IMR-90 (cell line): ENCODE data around the gene CEP128. TPM values are rescaled to one million over a fixed set of nuclear protein-coding genes. Genes with fewer than 3 reads are reported as not detected.

Experiments used
- ATAC-seq: fragments of 200-7000 bp; cut with Tn5 transposase; 2 replicates; pipeline ENCODE4 v1.9.1; 2020; ENCODE audit warnings: low read depth, mild to moderate bottlenecking, moderate library complexity
- BruUV-seq: library from RNA; stranded (reverse); fragments of 400-500 nt; replicated peaks from 2 replicates; lab custom pipeline; 2021; lab: Mats Ljungman, UMichigan
- CTCF ChIA-PET: fragments of 300-600 bp; formaldehyde crosslinking; extraction: SDS; loops from one replicate; lab custom pipeline; 2021; ENCODE audit warnings: antibody characterized with exemption; lab: Yijun Ruan, JAX
- POLR2A ChIA-PET: fragments of 300-600 bp; sonication (Branson Sonifier 250); formaldehyde crosslinking; loops from one replicate; lab custom pipeline; 2022; ENCODE audit warnings: antibody characterized with exemption; ENCODE audit not compliant: unreplicated experiment; lab: Charles Lee
- DNase-seq: peaks from one replicate; pipeline ENCODE4 v3.0.0; 2013
- H2AFZ ChIP-seq: replicated peaks from 2 replicates; pipeline ENCODE3; 2013; ENCODE audit warnings: low read length, mild to moderate bottlenecking; ENCODE audit not compliant: poor library complexity
- H2AK5ac ChIP-seq: 2 replicates; pipeline ENCODE4 v1.6.1; 2013; ENCODE audit warnings: low read depth, low read length, inconsistent platforms
- H2AK9ac ChIP-seq: replicated peaks from 2 replicates; pipeline ENCODE3; 2013; ENCODE audit warnings: mild to moderate bottlenecking, low read depth, low read length, moderate library complexity; ENCODE audit not compliant: poor library complexity
- H2BK120ac ChIP-seq: 2 replicates; pipeline ENCODE4 v1.6.1; 2013; ENCODE audit warnings: low read depth, low read length, inconsistent platforms
- H2BK15ac ChIP-seq: 3 replicates; pipeline ENCODE4 v1.6.1; 2013; ENCODE audit warnings: low read depth, low read length, inconsistent platforms
- H2BK20ac ChIP-seq: 2 replicates; pipeline ENCODE4 v1.6.1; 2013; ENCODE audit warnings: low read depth, mild to moderate bottlenecking, inconsistent platforms, low read length, moderate library complexity
- H2BK5ac ChIP-seq: 2 replicates; pipeline ENCODE4 v1.6.1; 2013; ENCODE audit warnings: mild to moderate bottlenecking, low read depth, low read length, inconsistent platforms; ENCODE audit not compliant: poor library complexity, severe bottlenecking
- H3K14ac ChIP-seq: replicated peaks from 2 replicates; pipeline ENCODE4 v1.6.1; 2013; ENCODE audit warnings: low read depth, low read length, inconsistent platforms
- H3K18ac ChIP-seq: 2 replicates; pipeline ENCODE4 v1.6.1; 2013; ENCODE audit warnings: low read depth, low read length, control low read depth
- H3K23ac ChIP-seq: 2 replicates; pipeline ENCODE4 v1.6.1; 2013; ENCODE audit warnings: low read depth, low read length, inconsistent platforms
- H3K27ac ChIP-seq: 2 replicates; pipeline ENCODE4 v1.5.1; 2013; ENCODE audit warnings: mild to moderate bottlenecking, control low read depth, low read length; ENCODE audit not compliant: insufficient read depth
- H3K27me3 ChIP-seq: 2 replicates; pipeline ENCODE4 v1.6.1; 2013; ENCODE audit warnings: low read length; ENCODE audit not compliant: control insufficient read depth, insufficient read depth
- H3K36me3 ChIP-seq: 2 replicates; pipeline ENCODE4 v1.6.1; 2013; ENCODE audit warnings: low read length, mixed read lengths; ENCODE audit not compliant: control insufficient read depth, insufficient read depth
- H3K4ac ChIP-seq: 2 replicates; pipeline ENCODE4 v1.6.1; 2013; ENCODE audit warnings: low read depth, low read length, inconsistent platforms
- H3K4me1 ChIP-seq: 2 replicates; pipeline ENCODE4 v1.6.1; 2013; ENCODE audit warnings: low read length, mixed read lengths; ENCODE audit not compliant: control insufficient read depth, insufficient read depth
- H3K4me2 ChIP-seq: 2 replicates; pipeline ENCODE4 v1.6.1; 2013; ENCODE audit warnings: low read depth, mild to moderate bottlenecking, control low read depth, low read length, moderate library complexity
- H3K4me3 ChIP-seq: 2 replicates; pipeline ENCODE4 v1.5.1; 2013; ENCODE audit warnings: low read depth, mild to moderate bottlenecking, control low read depth, low read length, moderate library complexity; ENCODE audit not compliant: insufficient read depth
- H3K56ac ChIP-seq: 2 replicates; pipeline ENCODE4 v1.6.1; 2013; ENCODE audit warnings: low read length, inconsistent platforms; ENCODE audit not compliant: insufficient read depth; ENCODE audit errors: extremely low read depth
- H3K79me1 ChIP-seq, 2 experiments: 2 replicates each; pipeline ENCODE4 v1.6.1; 2013; ENCODE audit warnings: low read length in 2 of 2, inconsistent platforms in 1 of 2, low read depth in 1 of 2
- H3K9ac ChIP-seq: 2 replicates; pipeline ENCODE4 v1.6.1; 2013; ENCODE audit warnings: low read depth, low read length, control low read depth
- H3K9me1 ChIP-seq: 2 replicates; pipeline ENCODE4 v1.6.1; 2013; ENCODE audit warnings: low read length, inconsistent platforms; ENCODE audit not compliant: insufficient read depth
- H3K9me3 ChIP-seq: 2 replicates; pipeline ENCODE4 v1.6.1; 2013; ENCODE audit warnings: low read length; ENCODE audit not compliant: control insufficient read depth, insufficient read depth
- H4K20me1 ChIP-seq: 2 replicates; pipeline ENCODE4 v1.6.1; 2013; ENCODE audit warnings: low read length, inconsistent platforms; ENCODE audit not compliant: insufficient read depth
- H4K5ac ChIP-seq: 2 replicates; pipeline ENCODE4 v1.6.1; 2013; ENCODE audit warnings: mild to moderate bottlenecking, low read depth, low read length, control low read depth
- H4K8ac ChIP-seq, 2 experiments: 2 replicates each; pipeline ENCODE4 v1.6.1; 2013; ENCODE audit warnings: low read depth in 2 of 2, low read length in 2 of 2, control low read depth in 1 of 2, inconsistent platforms in 1 of 2
- H4K91ac ChIP-seq: 2 replicates; pipeline ENCODE4 v1.6.1; 2013; ENCODE audit warnings: low read depth, low read length, inconsistent platforms; ENCODE audit not compliant: insufficient read depth
- BHLHE40 ChIP-seq: fragments of 150-350 bp; IDR thresholded peaks from 2 replicates; pipeline ENCODE4 v1.6.1; 2016; ENCODE audit warnings: mild to moderate bottlenecking, low read depth, low read length
- CEBPB ChIP-seq: IDR thresholded peaks from 2 replicates; pipeline ENCODE4 v1.6.1; 2012; ENCODE audit warnings: low read depth, low read length, improper control_type of control experiment
- CHD1 ChIP-seq: IDR thresholded peaks from 2 replicates; pipeline ENCODE4 v1.6.1; 2012; ENCODE audit warnings: low read depth, low read length, improper control_type of control experiment
- CTCF ChIP-seq: conservative IDR thresholded peaks from 2 replicates; pipeline ENCODE4 v1.5.1; 2012; ENCODE audit warnings: mild to moderate bottlenecking, low read depth, low read length, improper control_type of control experiment
- ELK1 ChIP-seq: fragments of 150-350 bp; IDR thresholded peaks from 2 replicates; pipeline ENCODE4 v1.6.1; 2016; ENCODE audit warnings: low read depth, mild to moderate bottlenecking, low read length, moderate library complexity, borderline replicate concordance
- FOS ChIP-seq: fragments of 150-350 bp; IDR thresholded peaks from 2 replicates; pipeline ENCODE4 v1.6.1; 2016; ENCODE audit warnings: low read depth, low read length
- MAFK ChIP-seq: IDR thresholded peaks from 2 replicates; pipeline ENCODE4 v1.6.1; 2012; ENCODE audit warnings: low read depth, low read length, improper control_type of control experiment
- MXI1 ChIP-seq: IDR thresholded peaks from 2 replicates; pipeline ENCODE4 v1.6.1; 2012; ENCODE audit warnings: low read depth, mild to moderate bottlenecking, low read length, moderate library complexity, borderline replicate concordance
- NFE2L2 ChIP-seq: fragments of 150-350 bp; IDR thresholded peaks from 2 replicates; pipeline ENCODE4 v1.6.1; 2016; ENCODE audit warnings: low read depth, mild to moderate bottlenecking, low read length
- POLR2A ChIP-seq: IDR thresholded peaks from 2 replicates; pipeline ENCODE4 v1.6.1; 2012; ENCODE audit warnings: mild to moderate bottlenecking, low read depth, low read length
- RAD21 ChIP-seq: IDR thresholded peaks from 2 replicates; pipeline ENCODE4 v1.6.1; 2012; ENCODE audit warnings: low read length, improper control_type of control experiment
- RCOR1 ChIP-seq: IDR thresholded peaks from 2 replicates; pipeline ENCODE4 v1.6.1; 2012; ENCODE audit warnings: mild to moderate bottlenecking, low read length, improper control_type of control experiment; ENCODE audit not compliant: insufficient replicate concordance
- RFX5 ChIP-seq: IDR thresholded peaks from 2 replicates; pipeline ENCODE4 v1.8.0; 2012; ENCODE audit warnings: low read depth, mild to moderate bottlenecking, low read length, moderate library complexity
- SMC3 ChIP-seq: fragments of 150-350 bp; IDR thresholded peaks from 2 replicates; pipeline ENCODE4 v1.6.1; 2016; ENCODE audit warnings: low read depth, mild to moderate bottlenecking, antibody characterized with exemption, low read length, moderate library complexity
- WGBS, 2 experiments: methylation state at CpG; one replicate each; pipeline versions ENCODE4 v1.1.5 to v1.1.7; 2013; ENCODE audit warnings: missing lambda C conversion rate in 2 of 2; ENCODE audit not compliant: insufficient read length in 1 of 2; ENCODE audit errors: extremely low coverage in 2 of 2; 5-methylcytosine and 5-hydroxymethylcytosine counted together
- dilution Hi-C: fragments of 300-500 bp; cut with HindIII; formaldehyde crosslinking; loops from one replicate; pipeline ENCODE4 v1.14.3; 2018; ENCODE audit warnings: low sequenced_read_pairs; ENCODE audit not compliant: unreplicated experiment
- in situ Hi-C: fragments of 300-500 bp; cut with MboI; formaldehyde crosslinking; loops from 3 replicates; pipeline ENCODE4 v1.14.3; 2019; ENCODE audit warnings: low sequenced_read_pairs, inconsistent platforms, mixed read lengths
- intact Hi-C: fragments of 100-400 bp; cut with micrococcal nuclease; formaldehyde crosslinking; loops from 2 replicates; pipeline ENCODE4 v1.10.0; 2022
- polyA plus RNA-seq, 3 experiments: library from polyadenylated mRNA; depleted of rRNA; stranded (reverse); fragments of >200 nt; gene quantifications; 2 replicates each; pipeline ENCODE4 v1.2.3, GENCODE V29; 2012; ENCODE audit warnings: low replicate concordance in 1 of 3
- total RNA-seq: library from RNA; depleted of rRNA; stranded (reverse); fragments of >200 nt; gene quantifications from 2 replicates; pipeline ENCODE4 v1.2.3, GENCODE V29; 2012
- TF ChIP-seq, protein P1 (sequence below): fragments of 150-350 bp; IDR thresholded peaks from 2 replicates; pipeline ENCODE4 v1.6.1; 2017; ENCODE audit warnings: mild to moderate bottlenecking, antibody characterized with exemption, low read length, low read depth

The CEP128 gene
- total and polyA plus RNA-seq, 2 of the 4 experiments (the other 2 are of a cell fraction), result 1.9 to 5.7 TPM

- H3K14ac ChIP-seq, result no peak overlapping the region
- H3K4me1 ChIP-seq, result peaks cover 2% of the 10 kb centered on the region; the same call in 1 of the 2 replicates
- H3K4me2 ChIP-seq, result no peak overlapping the region
- no peak overlapping the region for H4K5ac ChIP-seq
- H2BK5ac ChIP-seq, result no peak overlapping the region
- no TSS peak for BruUV-seq
- ChIA-PET CTCF (interaction anchor here (1.0 to 2.0 kb wide), 3 partner anchors 9 to 19 kb away, joined by 3 to 5 read pairs (median 4); partner anchors contain the start of gene TSHR), POLR2A (no interaction called here)
- H3K23ac ChIP-seq, result no peak overlapping the region
- H3K79me1 ChIP-seq, result no peaks in the 10 kb centered on the region
- H3K56ac ChIP-seq, result no peak overlapping the region
- DNase-seq, result no peak
- no peaks in the 10 kb centered on the region for H4K20me1 ChIP-seq
- H3K9me3 ChIP-seq, result no peaks in the 10 kb centered on the region
- H2BK15ac ChIP-seq, result no peak overlapping the region
- H3K4ac ChIP-seq, result no peak overlapping the region
- H2BK120ac ChIP-seq, result no peak overlapping the region
- no peak overlapping the region for H2AK9ac ChIP-seq
- H3K9me1 ChIP-seq, result no peaks in the 10 kb centered on the region
- in situ Hi-C loops, result no loop called here
- H3K9ac ChIP-seq, result no peak overlapping the region
- no peak overlapping the region for H4K91ac ChIP-seq
- H3K27ac ChIP-seq, result no peak overlapping the region
- H2AK5ac ChIP-seq, result no peak overlapping the region
- ATAC-seq, result no peak; the same call in 1 of the 2 replicates
- H3K4me3 ChIP-seq, result no peak overlapping the region
- no peak overlapping the region for H4K8ac ChIP-seq
- H3K27me3 ChIP-seq, result peaks cover 16% of the 10 kb centered on the region
- intact Hi-C loops, result no loop called here
- no peak overlapping the region for H2AFZ ChIP-seq
- H3K18ac ChIP-seq, result no peak overlapping the region
- H3K36me3 ChIP-seq, result no peaks in the 10 kb centered on the region
- dilution Hi-C loops, result no loop called here
- H2BK20ac ChIP-seq, result no peak overlapping the region
- WGBS, 2 experiments, result 80% methylated on average over 1 of the region's 5 CpGs; no CpG with 5 or more reads in 1 of the 2 experiments
- TF ChIP-seq, protein P1, sequence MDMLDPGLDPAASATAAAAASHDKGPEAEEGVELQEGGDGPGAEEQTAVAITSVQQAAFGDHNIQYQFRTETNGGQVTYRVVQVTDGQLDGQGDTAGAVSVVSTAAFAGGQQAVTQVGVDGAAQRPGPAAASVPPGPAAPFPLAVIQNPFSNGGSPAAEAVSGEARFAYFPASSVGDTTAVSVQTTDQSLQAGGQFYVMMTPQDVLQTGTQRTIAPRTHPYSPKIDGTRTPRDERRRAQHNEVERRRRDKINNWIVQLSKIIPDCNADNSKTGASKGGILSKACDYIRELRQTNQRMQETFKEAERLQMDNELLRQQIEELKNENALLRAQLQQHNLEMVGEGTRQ, result no peak
- TF ChIP-seq ELK1 (no peak), MXI1 (no peak), POLR2A (no peak), CTCF (no peak), BHLHE40 (no peak), RCOR1 (no peak), MAFK (no peak), RFX5 (no peak), RAD21 (no peak), CHD1 (no peak), NFE2L2 (no peak), FOS (no peak), SMC3 (no peak), CEBPB (no peak)
Measured at GRCh38 chr14:80973931-80974641, 32.5 kb upstream of the CEP128 start.
